PC-9 (cell line): Measurements from ENCODE around the gene OR13C5. TPM values are rescaled to one million over a fixed set of nuclear protein-coding genes. Genes with fewer than 3 reads are reported as not detected.

Experiments used
- BruUV-seq: library from RNA; stranded (reverse); fragments of 400-500 nt; replicated peaks from 2 replicates; lab custom pipeline; 2021; lab: Mats Ljungman, UMichigan
- CTCF ChIA-PET: fragments of 300-600 bp; sonication (Branson Sonifier 250); formaldehyde crosslinking; loops from one replicate; lab custom pipeline; 2022; ENCODE audit warnings: antibody characterized with exemption; lab: Charles Lee
- POLR2A ChIA-PET: fragments of 300-600 bp; sonication (Branson Sonifier 250); formaldehyde crosslinking; loops from one replicate; lab custom pipeline; 2022; ENCODE audit warnings: antibody characterized with exemption; ENCODE audit not compliant: unreplicated experiment; lab: Charles Lee
- DNase-seq, 2 experiments: peaks; one replicate each; pipeline versions ENCODE4 v3.0.0 to v3.0.0-alpha.2; 2015 to 2022; ENCODE audit warnings: mixed read lengths in 1 of 2
- H2AFZ ChIP-seq: fragments of 200-600 bp; sonication (generic); 2 replicates; pipeline ENCODE4 v1.8.1; 2017; ENCODE audit warnings: antibody characterized with exemption
- H3F3A ChIP-seq: fragments of 200-600 bp; sonication (generic); 2 replicates; pipeline ENCODE4 v1.8.1; 2017; ENCODE audit warnings: antibody characterized with exemption, mild to moderate bottlenecking, low read depth; ENCODE audit not compliant: insufficient read depth
- H3K27ac ChIP-seq: fragments of 200-600 bp; sonication (generic); 2 replicates; pipeline ENCODE4 v1.6.1; 2016; ENCODE audit warnings: mixed run types
- H3K27me3 ChIP-seq: fragments of 200-600 bp; sonication (generic); 2 replicates; pipeline ENCODE4 v1.6.1; 2016; ENCODE audit warnings: low read depth, mixed run types; ENCODE audit not compliant: insufficient read depth
- H3K36me3 ChIP-seq: fragments of 200-600 bp; sonication (generic); 2 replicates; pipeline ENCODE4 v1.6.1; 2016; ENCODE audit warnings: low read depth, mixed run types
- H3K4me1 ChIP-seq: fragments of 200-600 bp; sonication (generic); replicated peaks from 2 replicates; pipeline ENCODE4 v1.6.1; 2016; ENCODE audit warnings: mixed run types; ENCODE audit not compliant: insufficient read depth
- H3K4me2 ChIP-seq: fragments of 200-600 bp; sonication (generic); 2 replicates; pipeline ENCODE4 v1.6.1; 2017; ENCODE audit warnings: mixed run types
- H3K4me3 ChIP-seq: fragments of 200-600 bp; sonication (generic); 2 replicates; pipeline ENCODE4 v1.6.1; 2016; ENCODE audit warnings: mixed run types
- H3K79me2 ChIP-seq: fragments of 200-600 bp; sonication (generic); 2 replicates; pipeline ENCODE4 v1.6.1; 2017; ENCODE audit warnings: low read depth, mixed run types
- H3K9me2 ChIP-seq: fragments of 200-600 bp; sonication (generic); 2 replicates; pipeline ENCODE4 v1.8.1; 2017; ENCODE audit warnings: mild to moderate bottlenecking; ENCODE audit not compliant: insufficient read depth
- H3K9me3 ChIP-seq: fragments of 200-600 bp; sonication (generic); 2 replicates; pipeline ENCODE4 v1.8.1; 2016; ENCODE audit warnings: low read depth; ENCODE audit not compliant: insufficient read depth
- H4K20me1 ChIP-seq: fragments of 200-600 bp; sonication (generic); 2 replicates; pipeline ENCODE4 v1.8.1; 2017; ENCODE audit not compliant: insufficient read depth
- EZH2 ChIP-seq: fragments of 200-600 bp; sonication (generic); IDR thresholded peaks from 2 replicates; pipeline ENCODE4 v1.8.0; 2017; ENCODE audit warnings: antibody characterized with exemption, low read depth
- intact Hi-C: fragments of 100-400 bp; cut with micrococcal nuclease; formaldehyde crosslinking; loops from one replicate; pipeline ENCODE4 v1.10.0; 2022; ENCODE audit not compliant: unreplicated experiment
- total RNA-seq: library from RNA; stranded (reverse); gene quantifications from 2 replicates; pipeline ENCODE4 v1.2.3, GENCODE V29; 2021
- TF ChIP-seq, protein P1 (sequence below): fragments of 200-600 bp; sonication (generic); conservative IDR thresholded peaks from 2 replicates; pipeline ENCODE4 v1.6.1; 2017; ENCODE audit warnings: mixed run types, antibody characterized with exemption, mild to moderate bottlenecking, moderate library complexity

The OR13C5 gene
- total RNA-seq, 1 experiment from 2014 or later: not detected

GRCh38 chr9:104555521-104555920, 43.7 kb downstream of the OR13C5 start:
- intact Hi-C loops: no loop called here

DNA sequence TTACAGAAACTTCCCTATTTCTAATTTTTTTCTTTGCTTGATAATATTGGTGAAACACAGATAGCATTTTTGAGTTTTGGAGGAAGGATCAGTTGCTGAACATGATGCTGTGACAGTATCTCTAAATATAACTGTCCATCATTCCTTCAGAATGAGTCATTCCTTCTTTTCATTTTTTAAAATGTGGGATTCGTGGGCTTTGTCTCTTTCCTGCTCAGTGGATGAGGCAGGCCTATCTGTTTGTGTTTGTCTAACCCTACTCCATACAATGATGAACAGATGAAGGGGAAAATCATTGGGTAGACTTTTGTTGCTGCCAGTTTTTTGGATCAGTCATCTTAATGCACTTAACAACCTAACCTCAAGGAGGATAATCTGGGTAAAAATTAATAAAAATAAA, 46.0 kb downstream of the OR13C5 start:
- H3K36me3 ChIP-seq: no peaks in the 10 kb centered on the region
- POLR2A ChIA-PET: no interaction called here
- no peaks in the 10 kb centered on the region for H3K4me1 ChIP-seq
- no peak for DNase-seq
- no peak overlapping the region for H3K4me2 ChIP-seq
- no peaks in the 10 kb centered on the region for H4K20me1 ChIP-seq
- H3K9me2 ChIP-seq: no peaks in the 10 kb centered on the region
- H3F3A ChIP-seq: no peaks in the 10 kb centered on the region
- no peak overlapping the region for H2AFZ ChIP-seq
- intact Hi-C loops: no loop called here
- no peaks in the 10 kb centered on the region for H3K9me3 ChIP-seq
- TF ChIP-seq EZH2: no peak
- BruUV-seq: no TSS peak
- H3K27ac ChIP-seq: no peak overlapping the region
- H3K79me2 ChIP-seq: no peaks in the 10 kb centered on the region
- no peaks in the 10 kb centered on the region for H3K27me3 ChIP-seq
- H3K4me3 ChIP-seq: no peak overlapping the region
- CTCF ChIA-PET: no interaction called here

More at GRCh38 chr9:104555521-104555920, 43.7 kb downstream of the OR13C5 start:
- Histone ChIP-seq H3K36me3 (no peaks in the 10 kb centered on the region), H3K4me3 (no peak overlapping the region), H3K27ac (no peak overlapping the region), H3K4me2 (no peak overlapping the region), H2AFZ (no peak overlapping the region), H3K4me1 (no peaks in the 10 kb centered on the region), H3K27me3 (no peaks in the 10 kb centered on the region), H3K79me2 (no peaks in the 10 kb centered on the region), H3F3A (no peaks in the 10 kb centered on the region), H3K9me2 (no peaks in the 10 kb centered on the region), H3K9me3 (no peaks in the 10 kb centered on the region), H4K20me1 (no peaks in the 10 kb centered on the region)
- POLR2A ChIA-PET: no interaction called here
- DNase-seq: no peak
- CTCF ChIA-PET: no interaction called here
- no TSS peak for BruUV-seq
- TF ChIP-seq, protein P1, sequence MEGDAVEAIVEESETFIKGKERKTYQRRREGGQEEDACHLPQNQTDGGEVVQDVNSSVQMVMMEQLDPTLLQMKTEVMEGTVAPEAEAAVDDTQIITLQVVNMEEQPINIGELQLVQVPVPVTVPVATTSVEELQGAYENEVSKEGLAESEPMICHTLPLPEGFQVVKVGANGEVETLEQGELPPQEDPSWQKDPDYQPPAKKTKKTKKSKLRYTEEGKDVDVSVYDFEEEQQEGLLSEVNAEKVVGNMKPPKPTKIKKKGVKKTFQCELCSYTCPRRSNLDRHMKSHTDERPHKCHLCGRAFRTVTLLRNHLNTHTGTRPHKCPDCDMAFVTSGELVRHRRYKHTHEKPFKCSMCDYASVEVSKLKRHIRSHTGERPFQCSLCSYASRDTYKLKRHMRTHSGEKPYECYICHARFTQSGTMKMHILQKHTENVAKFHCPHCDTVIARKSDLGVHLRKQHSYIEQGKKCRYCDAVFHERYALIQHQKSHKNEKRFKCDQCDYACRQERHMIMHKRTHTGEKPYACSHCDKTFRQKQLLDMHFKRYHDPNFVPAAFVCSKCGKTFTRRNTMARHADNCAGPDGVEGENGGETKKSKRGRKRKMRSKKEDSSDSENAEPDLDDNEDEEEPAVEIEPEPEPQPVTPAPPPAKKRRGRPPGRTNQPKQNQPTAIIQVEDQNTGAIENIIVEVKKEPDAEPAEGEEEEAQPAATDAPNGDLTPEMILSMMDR: no peak
- TF ChIP-seq EZH2: no peak

Other genes with a start within 250 kb of the OR13C5 start
- gene OR13F1, start 95.2 kb downstream of the OR13C5 start, total RNA-seq: not detected in 2 replicates
- gene OR13C4, start 72.2 kb downstream of the OR13C5 start, total RNA-seq: not detected in 2 replicates
- gene OR13C3, start 62.6 kb downstream of the OR13C5 start, total RNA-seq: not detected in 2 replicates
- not detected in 2 replicates for gene OR13C8, start 30.2 kb downstream of the OR13C5 start, total RNA-seq
- gene OR13C2, start 6.2 kb upstream of the OR13C5 start, total RNA-seq: not detected in 2 replicates
- gene OR13C9, start 18.8 kb upstream of the OR13C5 start, total RNA-seq: not detected in 2 replicates
- not detected in 2 replicates for gene OR13D1, start 95.1 kb upstream of the OR13C5 start, total RNA-seq
- gene NIPSNAP3A, start 148.3 kb upstream of the OR13C5 start, total RNA-seq: 19.8 and 21.4 TPM in 2 replicates
- 3.1 and 4.1 TPM in 2 replicates for gene NIPSNAP3B, start 164.7 kb upstream of the OR13C5 start, total RNA-seq